H1 (cell line): Measurements from ENCODE around the gene TLE4. TPM values are rescaled to one million over a fixed set of nuclear protein-coding genes. Genes with fewer than 3 reads are reported as not detected.

ENCODE experiments used
- CBX5 ChIP-seq: fragments of 300-800, 300-1000 bp; sonication (generic); IDR thresholded peaks from 2 replicates; pipeline ENCODE4 v1.7.1; 2016; ENCODE audit warnings: antibody characterized with exemption, low read length, low read depth
- CBX8 ChIP-seq: fragments of 300-800, 300-1000 bp; sonication (generic); IDR thresholded peaks from 2 replicates; pipeline ENCODE4 v1.7.1; 2016; ENCODE audit warnings: low read depth, low read length, borderline replicate concordance
- CHD1 ChIP-seq: IDR thresholded peaks from 2 replicates; pipeline ENCODE4 v1.6.1; 2012; ENCODE audit warnings: low read depth, low read length, improper control_type of control experiment
- RAD21 ChIP-seq, 2 experiments: IDR thresholded peaks in 1 of 2; conservative IDR thresholded peaks in 1 of 2; 2 replicates each; pipeline ENCODE4 v1.6.1; 2011; ENCODE audit warnings: low read depth in 2 of 2, low read length in 2 of 2, improper control_type of control experiment in 1 of 2, inconsistent platforms in 1 of 2, mild to moderate bottlenecking in 1 of 2, moderate library complexity in 1 of 2
- RXRA ChIP-seq: IDR thresholded peaks from 2 replicates; pipeline ENCODE4 v1.6.1; 2011; ENCODE audit warnings: low read depth, mild to moderate bottlenecking, low read length, moderate library complexity; ENCODE audit not compliant: insufficient read depth
- TCF12 ChIP-seq: IDR thresholded peaks from 2 replicates; pipeline ENCODE4 v1.6.1; 2011; ENCODE audit warnings: low read depth, mild to moderate bottlenecking, low read length
- polyA plus RNA-seq, 7 experiments: library from polyadenylated mRNA; depleted of rRNA in 3 of 7; stranded (reverse) in 5 of 7; unstranded in 2 of 7; fragments of >200 nt in 5 of 7; fragments of 200-250 nt in 2 of 7; gene quantifications; 1 replicate in 5 of 7; 2 replicates in 1 of 7; 4 replicates in 1 of 7; pipeline versions ENCODE4 v1.2.1 to v1.2.3, GENCODE V29; 2011 to 2013; ENCODE audit warnings: missing spikeins in 2 of 7, mixed read lengths in 2 of 7
- total RNA-seq: library from RNA; stranded (reverse); fragmentation: NEBNext Ultra II Directional; extraction: Animal tissue kit (Norgen Biotek cat#: 25700); gene quantifications from 2 replicates; pipeline ENCODE4 v1.2.1, GENCODE V29; 2021
- TF ChIP-seq, protein P1 (sequence below): IDR thresholded peaks from 2 replicates; pipeline ENCODE4 v1.6.1; 2012; ENCODE audit warnings: inconsistent platforms
- TF ChIP-seq, protein P2 (sequence below): fragments of 300-600 bp; sonication (generic); IDR thresholded peaks from 2 replicates; pipeline ENCODE4 v1.7.1; 2012; ENCODE audit warnings: low read length, moderate library complexity, mild to moderate bottlenecking, inconsistent platforms; ENCODE audit not compliant: insufficient replicate concordance
- TF ChIP-seq, protein P3 (sequence below): IDR thresholded peaks from 2 replicates; pipeline ENCODE4 v1.6.1; 2012; ENCODE audit warnings: low read length, inconsistent platforms

Gene TLE4
- total and polyA plus RNA-seq, 2 of the 8 experiments (the other 6 are each of a cell fraction or from before 2014, with no cell fraction given) = 32.4 to 36.9 TPM

DNA sequence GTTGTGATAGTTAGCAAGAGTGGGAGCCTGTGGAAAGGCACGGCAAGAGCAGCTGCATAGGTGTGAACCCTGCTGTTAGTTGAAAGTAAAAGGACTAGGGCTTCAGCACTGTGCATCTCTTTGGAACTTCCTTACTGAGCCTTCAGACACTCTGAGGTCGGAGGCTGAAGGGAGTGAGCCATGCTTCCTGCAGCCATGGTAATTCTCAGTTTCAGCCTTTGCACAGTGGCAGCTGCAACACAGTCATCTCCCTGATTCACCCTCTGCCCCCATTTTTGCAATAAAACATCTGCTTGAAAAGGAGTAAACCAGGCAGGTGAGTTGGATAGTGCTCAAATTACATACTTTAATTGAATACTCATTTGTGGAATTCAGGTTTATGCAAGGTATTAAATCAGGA is 6.5 kb upstream of the TLE4 start (continued):
- TF ChIP-seq, protein P1, sequence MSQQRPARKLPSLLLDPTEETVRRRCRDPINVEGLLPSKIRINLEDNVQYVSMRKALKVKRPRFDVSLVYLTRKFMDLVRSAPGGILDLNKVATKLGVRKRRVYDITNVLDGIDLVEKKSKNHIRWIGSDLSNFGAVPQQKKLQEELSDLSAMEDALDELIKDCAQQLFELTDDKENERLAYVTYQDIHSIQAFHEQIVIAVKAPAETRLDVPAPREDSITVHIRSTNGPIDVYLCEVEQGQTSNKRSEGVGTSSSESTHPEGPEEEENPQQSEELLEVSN = no peak
- no peak for TF ChIP-seq CBX8
- TF ChIP-seq CBX5 = no peak
- no peak for TF ChIP-seq RXRA
- no peak for TF ChIP-seq RAD21 (IDR thresholded peaks at IDR 0.05 in 1 of 2, conservative IDR thresholded peaks at IDR 0.05 in 1 of 2; ENCODE audit: low read depth in 2 of 2, low read length in 2 of 2)
- TF ChIP-seq, protein P2, sequence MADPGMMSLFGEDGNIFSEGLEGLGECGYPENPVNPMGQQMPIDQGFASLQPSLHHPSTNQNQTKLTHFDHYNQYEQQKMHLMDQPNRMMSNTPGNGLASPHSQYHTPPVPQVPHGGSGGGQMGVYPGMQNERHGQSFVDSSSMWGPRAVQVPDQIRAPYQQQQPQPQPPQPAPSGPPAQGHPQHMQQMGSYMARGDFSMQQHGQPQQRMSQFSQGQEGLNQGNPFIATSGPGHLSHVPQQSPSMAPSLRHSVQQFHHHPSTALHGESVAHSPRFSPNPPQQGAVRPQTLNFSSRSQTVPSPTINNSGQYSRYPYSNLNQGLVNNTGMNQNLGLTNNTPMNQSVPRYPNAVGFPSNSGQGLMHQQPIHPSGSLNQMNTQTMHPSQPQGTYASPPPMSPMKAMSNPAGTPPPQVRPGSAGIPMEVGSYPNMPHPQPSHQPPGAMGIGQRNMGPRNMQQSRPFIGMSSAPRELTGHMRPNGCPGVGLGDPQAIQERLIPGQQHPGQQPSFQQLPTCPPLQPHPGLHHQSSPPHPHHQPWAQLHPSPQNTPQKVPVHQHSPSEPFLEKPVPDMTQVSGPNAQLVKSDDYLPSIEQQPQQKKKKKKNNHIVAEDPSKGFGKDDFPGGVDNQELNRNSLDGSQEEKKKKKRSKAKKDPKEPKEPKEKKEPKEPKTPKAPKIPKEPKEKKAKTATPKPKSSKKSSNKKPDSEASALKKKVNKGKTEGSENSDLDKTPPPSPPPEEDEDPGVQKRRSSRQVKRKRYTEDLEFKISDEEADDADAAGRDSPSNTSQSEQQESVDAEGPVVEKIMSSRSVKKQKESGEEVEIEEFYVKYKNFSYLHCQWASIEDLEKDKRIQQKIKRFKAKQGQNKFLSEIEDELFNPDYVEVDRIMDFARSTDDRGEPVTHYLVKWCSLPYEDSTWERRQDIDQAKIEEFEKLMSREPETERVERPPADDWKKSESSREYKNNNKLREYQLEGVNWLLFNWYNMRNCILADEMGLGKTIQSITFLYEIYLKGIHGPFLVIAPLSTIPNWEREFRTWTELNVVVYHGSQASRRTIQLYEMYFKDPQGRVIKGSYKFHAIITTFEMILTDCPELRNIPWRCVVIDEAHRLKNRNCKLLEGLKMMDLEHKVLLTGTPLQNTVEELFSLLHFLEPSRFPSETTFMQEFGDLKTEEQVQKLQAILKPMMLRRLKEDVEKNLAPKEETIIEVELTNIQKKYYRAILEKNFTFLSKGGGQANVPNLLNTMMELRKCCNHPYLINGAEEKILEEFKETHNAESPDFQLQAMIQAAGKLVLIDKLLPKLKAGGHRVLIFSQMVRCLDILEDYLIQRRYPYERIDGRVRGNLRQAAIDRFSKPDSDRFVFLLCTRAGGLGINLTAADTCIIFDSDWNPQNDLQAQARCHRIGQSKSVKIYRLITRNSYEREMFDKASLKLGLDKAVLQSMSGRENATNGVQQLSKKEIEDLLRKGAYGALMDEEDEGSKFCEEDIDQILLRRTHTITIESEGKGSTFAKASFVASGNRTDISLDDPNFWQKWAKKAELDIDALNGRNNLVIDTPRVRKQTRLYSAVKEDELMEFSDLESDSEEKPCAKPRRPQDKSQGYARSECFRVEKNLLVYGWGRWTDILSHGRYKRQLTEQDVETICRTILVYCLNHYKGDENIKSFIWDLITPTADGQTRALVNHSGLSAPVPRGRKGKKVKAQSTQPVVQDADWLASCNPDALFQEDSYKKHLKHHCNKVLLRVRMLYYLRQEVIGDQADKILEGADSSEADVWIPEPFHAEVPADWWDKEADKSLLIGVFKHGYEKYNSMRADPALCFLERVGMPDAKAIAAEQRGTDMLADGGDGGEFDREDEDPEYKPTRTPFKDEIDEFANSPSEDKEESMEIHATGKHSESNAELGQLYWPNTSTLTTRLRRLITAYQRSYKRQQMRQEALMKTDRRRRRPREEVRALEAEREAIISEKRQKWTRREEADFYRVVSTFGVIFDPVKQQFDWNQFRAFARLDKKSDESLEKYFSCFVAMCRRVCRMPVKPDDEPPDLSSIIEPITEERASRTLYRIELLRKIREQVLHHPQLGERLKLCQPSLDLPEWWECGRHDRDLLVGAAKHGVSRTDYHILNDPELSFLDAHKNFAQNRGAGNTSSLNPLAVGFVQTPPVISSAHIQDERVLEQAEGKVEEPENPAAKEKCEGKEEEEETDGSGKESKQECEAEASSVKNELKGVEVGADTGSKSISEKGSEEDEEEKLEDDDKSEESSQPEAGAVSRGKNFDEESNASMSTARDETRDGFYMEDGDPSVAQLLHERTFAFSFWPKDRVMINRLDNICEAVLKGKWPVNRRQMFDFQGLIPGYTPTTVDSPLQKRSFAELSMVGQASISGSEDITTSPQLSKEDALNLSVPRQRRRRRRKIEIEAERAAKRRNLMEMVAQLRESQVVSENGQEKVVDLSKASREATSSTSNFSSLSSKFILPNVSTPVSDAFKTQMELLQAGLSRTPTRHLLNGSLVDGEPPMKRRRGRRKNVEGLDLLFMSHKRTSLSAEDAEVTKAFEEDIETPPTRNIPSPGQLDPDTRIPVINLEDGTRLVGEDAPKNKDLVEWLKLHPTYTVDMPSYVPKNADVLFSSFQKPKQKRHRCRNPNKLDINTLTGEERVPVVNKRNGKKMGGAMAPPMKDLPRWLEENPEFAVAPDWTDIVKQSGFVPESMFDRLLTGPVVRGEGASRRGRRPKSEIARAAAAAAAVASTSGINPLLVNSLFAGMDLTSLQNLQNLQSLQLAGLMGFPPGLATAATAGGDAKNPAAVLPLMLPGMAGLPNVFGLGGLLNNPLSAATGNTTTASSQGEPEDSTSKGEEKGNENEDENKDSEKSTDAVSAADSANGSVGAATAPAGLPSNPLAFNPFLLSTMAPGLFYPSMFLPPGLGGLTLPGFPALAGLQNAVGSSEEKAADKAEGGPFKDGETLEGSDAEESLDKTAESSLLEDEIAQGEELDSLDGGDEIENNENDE = no peak
- TF ChIP-seq, protein P3, sequence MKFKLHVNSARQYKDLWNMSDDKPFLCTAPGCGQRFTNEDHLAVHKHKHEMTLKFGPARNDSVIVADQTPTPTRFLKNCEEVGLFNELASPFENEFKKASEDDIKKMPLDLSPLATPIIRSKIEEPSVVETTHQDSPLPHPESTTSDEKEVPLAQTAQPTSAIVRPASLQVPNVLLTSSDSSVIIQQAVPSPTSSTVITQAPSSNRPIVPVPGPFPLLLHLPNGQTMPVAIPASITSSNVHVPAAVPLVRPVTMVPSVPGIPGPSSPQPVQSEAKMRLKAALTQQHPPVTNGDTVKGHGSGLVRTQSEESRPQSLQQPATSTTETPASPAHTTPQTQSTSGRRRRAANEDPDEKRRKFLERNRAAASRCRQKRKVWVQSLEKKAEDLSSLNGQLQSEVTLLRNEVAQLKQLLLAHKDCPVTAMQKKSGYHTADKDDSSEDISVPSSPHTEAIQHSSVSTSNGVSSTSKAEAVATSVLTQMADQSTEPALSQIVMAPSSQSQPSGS = no peak
- no peak for TF ChIP-seq CHD1
- no peak for TF ChIP-seq TCF12
